Hematopoietic multipotent progenitor cell treated with erythropoietin and hydrocortisone succinate and interleukin-3 and kit ligand, for 17 days (in vitro differentiated cells): ENCODE data around the gene BCAS1.

Source experiments
- DNase-seq: peaks from one replicate; pipeline ENCODE4 v3.0.0-alpha.2; 2015; ENCODE audit warnings: low spot score

Gene BCAS1

DNA sequence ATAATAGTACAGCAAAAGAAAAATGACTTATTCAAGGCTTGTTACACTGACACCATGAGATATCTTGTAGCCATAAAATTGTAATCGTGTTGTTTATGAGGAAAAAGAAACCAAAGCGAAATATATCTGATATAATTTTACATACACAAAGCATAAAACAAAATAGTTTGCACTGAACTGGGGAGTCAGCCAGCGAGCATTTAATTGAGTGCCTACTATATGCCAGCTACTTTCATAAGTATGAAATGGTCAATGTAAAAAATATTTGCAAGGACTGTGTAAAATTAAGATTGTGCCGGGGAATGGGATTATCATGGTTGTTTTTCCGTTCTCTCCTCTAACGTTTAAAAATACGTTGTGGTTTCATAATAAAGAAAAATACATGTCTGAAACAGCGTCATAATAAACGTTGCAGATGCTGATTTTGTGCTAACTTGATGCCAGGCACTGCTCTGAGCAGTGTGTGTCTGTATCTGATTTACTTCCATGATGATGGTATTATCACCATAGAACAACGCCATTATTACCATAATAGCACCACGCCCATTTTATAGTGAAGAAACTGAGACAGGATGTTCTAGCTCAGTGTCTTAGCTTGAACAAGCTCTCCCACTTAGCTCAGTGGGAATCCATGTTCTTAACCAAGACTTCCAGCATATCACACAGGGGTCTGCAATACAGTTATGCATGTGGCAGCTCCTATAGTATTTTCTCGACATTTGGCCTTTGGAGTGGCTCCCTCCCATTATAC lies 144.6 kb downstream of the BCAS1 start:
- DNase-seq = no peak

DNA sequence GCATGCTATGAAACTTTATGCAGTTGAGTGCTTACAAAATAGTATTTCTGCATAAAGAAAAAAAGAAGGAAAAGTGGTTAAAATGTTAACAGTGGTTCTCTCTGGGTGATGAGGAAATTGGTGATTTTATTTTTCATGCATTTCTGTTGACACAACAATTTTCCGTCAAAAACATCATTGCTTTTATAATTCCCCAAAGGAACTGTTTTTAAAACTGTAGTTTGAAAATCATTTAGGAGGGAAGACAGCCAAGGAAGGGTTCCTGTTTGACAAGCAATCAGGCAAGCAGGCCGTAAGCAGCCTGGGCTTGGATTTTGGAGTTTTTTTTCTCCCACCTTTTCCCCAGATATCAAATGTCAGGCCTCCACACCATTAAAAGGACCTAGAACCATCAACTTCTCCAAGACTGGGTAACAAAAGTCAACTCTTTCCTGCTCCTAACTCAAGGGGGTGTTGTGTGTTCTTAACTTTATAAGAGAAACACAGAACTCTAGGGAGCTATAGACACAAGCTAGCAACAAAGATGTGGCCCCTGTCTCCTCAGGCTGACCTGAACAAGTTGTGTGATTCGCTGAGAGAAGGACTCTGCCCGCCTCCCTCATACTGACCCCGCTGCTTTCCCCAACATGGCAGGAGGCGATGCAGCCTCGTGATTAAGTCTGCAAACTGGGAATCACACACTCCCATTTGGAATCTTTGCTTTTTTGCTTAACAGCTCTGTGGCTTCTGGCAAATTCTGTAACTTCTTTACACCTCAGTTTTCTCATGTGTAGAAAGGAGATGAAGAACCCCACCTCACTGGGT lies 146.6 kb downstream of the BCAS1 start:
- DNase-seq = no peak

DNA sequence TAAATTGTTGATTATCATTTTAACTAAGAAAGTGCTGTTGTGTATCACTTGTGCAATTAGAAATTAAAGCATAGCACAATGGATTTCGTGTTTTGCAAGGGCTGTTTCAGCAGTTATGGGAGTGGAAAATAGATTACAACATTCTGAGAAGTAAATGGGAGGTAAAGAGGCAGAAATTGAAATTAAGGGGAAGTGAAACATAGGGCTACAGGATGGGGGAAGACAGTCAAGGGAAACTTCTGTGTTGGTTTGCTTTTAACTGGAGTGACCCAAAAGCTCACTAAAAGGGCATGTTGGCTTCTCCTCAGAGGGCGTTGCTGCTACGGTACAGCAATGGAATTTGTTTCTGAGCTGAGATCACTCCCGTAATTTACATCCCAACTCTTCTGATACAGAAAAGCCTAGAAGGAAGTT lies 147.5 kb downstream of the BCAS1 start:
- no peak for DNase-seq

- no peak for DNase-seq
Observed at GRCh38 chr20:53921443-53921973, 148.9 kb downstream of the BCAS1 start.

GRCh38 chr20:53920647-53921245 lies 149.6 kb downstream of the BCAS1 start:
- DNase-seq = no peak

- no peak for DNase-seq
Observed at GRCh38 chr20:53919886-53920285, 150.5 kb downstream of the BCAS1 start.

DNA sequence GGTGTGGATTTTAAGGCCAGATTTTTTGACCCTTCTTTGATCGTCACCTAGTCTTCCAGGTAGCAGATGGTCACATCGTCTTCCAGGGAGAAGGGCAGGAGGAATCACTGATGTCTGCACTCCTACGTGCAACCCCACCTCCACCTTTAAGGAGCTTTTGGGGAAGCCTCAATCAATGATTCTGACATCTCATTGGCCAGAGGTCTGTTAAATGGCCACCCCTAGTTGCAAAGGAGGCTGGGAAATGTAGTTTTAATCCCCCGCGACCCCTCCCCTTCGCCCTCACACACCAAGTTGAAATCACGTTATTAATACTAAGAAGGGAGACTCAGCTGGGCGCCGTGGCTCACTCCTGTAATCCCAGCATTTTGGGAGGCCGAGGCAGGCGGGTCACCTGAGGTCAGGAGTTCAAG lies 151.4 kb downstream of the BCAS1 start:
- no peak for DNase-seq

- no peak for DNase-seq
Observed at GRCh38 chr20:53918020-53918311, 152.4 kb downstream of the BCAS1 start.

DNA sequence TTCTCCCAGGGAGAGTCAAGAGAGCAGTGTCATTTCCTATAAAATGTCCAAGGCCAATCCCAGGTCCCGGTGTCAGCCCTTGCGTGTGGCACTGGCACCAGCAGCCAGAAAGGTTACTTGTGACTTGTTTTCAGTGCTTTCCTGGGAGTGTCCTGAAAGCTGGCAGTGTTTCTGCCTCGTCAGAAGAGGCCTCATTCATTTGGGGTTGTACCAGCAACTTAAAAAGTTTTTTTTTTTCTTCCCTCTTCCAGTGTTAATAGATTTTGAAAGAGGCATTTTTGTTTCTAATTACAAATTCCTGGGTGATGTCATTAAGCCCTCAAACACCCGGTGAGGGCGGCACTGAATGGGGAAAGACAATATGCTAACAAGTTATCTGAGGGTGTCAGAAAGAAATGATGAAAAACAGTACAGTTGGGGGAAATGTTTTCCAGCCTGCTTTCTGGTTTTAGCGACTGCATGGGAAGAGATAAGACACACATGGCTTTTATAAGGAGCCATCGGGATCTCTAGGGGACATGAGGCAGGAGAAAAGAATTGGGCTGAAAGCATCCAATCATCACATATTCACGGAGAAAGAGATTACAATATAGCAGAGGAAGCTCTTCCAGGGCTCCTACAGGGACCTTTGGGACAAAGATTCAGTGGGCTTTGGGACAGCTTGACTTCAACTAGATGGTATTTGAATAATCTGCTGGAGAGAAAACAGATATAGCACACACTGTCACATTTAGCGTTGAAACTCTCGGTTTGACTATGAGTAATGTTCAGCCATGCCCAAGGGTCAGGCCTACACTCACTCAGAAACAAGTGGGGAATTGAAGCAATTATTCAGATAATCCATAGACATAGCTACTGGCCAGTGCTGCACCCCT lies 153.0 kb downstream of the BCAS1 start:
- DNase-seq = peak; percentile 47

DNA sequence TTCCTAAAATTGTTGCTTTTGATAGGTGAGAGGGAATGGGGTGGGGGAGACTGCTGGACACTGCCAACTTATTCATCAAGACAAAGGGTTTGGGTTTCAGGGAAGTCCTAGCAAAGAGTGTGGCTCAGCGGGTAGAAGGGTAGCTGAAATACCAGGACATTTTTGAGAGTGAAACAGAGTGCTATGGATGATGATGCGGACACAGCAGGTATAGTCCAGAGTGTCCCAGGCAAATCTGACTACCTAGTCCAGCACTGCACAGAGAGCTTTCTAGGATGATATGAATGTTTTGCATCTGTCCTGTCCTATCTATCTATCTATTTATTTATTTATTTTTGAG lies 154.3 kb downstream of the BCAS1 start:
- DNase-seq = no peak

DNA sequence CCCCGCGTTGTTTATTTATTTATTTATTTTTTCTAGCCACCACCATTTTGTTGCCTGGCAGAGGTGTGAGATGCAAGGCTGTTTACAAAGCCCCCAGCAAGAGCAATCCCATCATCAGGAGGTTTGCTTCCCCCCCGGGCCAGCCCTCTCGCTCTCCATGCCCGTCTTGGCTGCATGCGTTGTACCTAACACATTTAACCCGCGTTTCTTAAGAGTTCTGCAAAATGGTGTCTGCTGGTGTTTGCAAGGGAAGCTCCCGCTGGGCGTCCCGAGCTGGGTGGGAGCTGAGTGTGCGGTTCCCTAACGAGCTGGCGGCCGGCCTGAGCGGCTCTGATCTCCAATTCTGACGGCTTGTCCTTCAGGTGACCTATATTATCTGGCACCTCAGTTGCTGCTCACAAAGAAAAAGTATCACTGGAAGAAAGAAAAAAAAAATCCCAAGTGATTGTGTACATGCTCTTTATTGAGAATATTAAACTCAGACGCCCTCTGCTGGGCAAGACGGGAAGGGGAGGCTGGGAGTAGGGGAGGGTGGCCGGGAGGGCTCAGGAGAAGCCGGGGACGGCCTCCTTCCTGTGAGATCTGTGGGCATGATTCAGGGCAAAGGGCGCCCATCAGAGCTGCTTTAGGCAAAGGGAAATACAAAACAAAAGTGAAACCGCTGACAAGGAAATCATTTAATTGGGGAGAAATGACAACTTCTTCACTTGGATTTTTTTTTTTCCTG lies 154.8 kb downstream of the BCAS1 start:
- DNase-seq = peak; percentile 90

DNA sequence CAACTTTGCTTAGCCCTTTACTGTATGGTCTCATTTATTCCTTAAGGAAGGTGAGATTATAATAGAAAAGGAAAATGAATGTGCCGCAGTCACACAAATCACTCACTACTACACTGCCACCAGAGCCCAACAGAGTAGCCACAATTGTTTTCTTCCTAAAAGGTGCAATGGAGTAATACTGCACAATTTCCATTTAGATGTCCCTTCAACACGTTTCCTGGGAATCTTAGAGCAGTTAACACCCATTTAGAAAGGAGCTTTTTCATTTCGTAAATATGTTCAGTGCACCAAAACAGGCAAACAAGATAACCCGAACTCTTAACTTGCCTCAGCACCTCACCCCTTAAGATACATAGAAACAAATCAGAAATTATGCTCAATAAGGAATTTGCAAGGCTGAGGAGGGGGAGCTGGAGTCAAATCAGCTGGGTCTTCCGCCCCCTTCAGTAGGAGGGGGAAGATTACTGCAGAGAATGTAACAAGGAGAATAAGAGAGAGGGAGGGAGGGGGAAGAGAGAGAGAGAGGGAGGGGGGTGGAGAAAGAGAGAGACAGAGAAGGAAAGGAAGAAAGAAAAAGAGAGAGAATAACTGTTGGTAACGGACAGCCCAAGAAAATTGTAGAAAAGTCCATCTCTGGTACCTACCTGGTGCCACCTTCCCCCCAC lies 155.5 kb downstream of the BCAS1 start:
- no peak for DNase-seq

- DNase-seq = no peak
Observed at GRCh38 chr20:53914091-53914780, 156.2 kb downstream of the BCAS1 start.

- no peak for DNase-seq
Observed at GRCh38 chr20:53911301-53911700, 159.1 kb downstream of the BCAS1 start.

GRCh38 chr20:53910351-53911002 lies 159.9 kb downstream of the BCAS1 start:
- no peak for DNase-seq

GRCh38 chr20:53907968-53908751 lies 162.2 kb downstream of the BCAS1 start:
- no peak for DNase-seq

DNA sequence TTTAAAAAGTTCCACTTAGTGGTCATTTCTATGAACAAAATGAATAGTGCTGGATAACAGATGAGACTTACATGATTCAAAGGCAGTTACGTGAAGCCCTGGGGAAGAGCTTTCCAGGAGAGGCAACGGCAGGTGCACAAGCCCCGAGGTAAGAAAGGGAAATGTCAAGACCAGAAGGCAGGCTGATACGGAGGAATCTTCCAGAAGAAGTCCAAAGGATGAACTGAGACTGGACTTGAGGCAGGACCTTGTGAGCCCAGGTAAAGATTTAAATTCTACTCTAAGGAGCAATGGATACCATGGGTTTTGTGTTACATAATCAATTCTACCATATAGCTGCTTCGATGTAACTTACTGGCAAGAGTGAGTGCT lies 164.6 kb downstream of the BCAS1 start:
- no peak for DNase-seq

- no peak for DNase-seq
Observed at GRCh38 chr20:53905019-53905819, 165.2 kb downstream of the BCAS1 start.
